HT-29 (cell line): Measurements from ENCODE around the gene DAGLA. TPM values are rescaled to one million over a fixed set of nuclear protein-coding genes. Genes with fewer than 3 reads are reported as not detected.
"Not testable (repeated sequence)": the region's sequence is repeated elsewhere in the genome, so short reads cannot be mapped to it uniquely, and the experiment has no call there.

Source experiments
- DNase-seq: peaks from one replicate; pipeline ENCODE4 v3.0.0-alpha.2; 2015; ENCODE audit warnings: low spot score
- total RNA-seq: library from RNA; depleted of rRNA; stranded (reverse); fragments of >200 nt; shearing (Covaris generic); gene quantifications from 2 replicates; pipeline ENCODE4 v1.2.3, GENCODE V29; 2014; rRNA removed

DAGLA gene, protein sequence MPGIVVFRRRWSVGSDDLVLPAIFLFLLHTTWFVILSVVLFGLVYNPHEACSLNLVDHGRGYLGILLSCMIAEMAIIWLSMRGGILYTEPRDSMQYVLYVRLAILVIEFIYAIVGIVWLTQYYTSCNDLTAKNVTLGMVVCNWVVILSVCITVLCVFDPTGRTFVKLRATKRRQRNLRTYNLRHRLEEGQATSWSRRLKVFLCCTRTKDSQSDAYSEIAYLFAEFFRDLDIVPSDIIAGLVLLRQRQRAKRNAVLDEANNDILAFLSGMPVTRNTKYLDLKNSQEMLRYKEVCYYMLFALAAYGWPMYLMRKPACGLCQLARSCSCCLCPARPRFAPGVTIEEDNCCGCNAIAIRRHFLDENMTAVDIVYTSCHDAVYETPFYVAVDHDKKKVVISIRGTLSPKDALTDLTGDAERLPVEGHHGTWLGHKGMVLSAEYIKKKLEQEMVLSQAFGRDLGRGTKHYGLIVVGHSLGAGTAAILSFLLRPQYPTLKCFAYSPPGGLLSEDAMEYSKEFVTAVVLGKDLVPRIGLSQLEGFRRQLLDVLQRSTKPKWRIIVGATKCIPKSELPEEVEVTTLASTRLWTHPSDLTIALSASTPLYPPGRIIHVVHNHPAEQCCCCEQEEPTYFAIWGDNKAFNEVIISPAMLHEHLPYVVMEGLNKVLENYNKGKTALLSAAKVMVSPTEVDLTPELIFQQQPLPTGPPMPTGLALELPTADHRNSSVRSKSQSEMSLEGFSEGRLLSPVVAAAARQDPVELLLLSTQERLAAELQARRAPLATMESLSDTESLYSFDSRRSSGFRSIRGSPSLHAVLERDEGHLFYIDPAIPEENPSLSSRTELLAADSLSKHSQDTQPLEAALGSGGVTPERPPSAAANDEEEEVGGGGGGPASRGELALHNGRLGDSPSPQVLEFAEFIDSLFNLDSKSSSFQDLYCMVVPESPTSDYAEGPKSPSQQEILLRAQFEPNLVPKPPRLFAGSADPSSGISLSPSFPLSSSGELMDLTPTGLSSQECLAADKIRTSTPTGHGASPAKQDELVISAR
- total RNA-seq = 9.2 and 9.7 TPM in 2 replicates

DNA sequence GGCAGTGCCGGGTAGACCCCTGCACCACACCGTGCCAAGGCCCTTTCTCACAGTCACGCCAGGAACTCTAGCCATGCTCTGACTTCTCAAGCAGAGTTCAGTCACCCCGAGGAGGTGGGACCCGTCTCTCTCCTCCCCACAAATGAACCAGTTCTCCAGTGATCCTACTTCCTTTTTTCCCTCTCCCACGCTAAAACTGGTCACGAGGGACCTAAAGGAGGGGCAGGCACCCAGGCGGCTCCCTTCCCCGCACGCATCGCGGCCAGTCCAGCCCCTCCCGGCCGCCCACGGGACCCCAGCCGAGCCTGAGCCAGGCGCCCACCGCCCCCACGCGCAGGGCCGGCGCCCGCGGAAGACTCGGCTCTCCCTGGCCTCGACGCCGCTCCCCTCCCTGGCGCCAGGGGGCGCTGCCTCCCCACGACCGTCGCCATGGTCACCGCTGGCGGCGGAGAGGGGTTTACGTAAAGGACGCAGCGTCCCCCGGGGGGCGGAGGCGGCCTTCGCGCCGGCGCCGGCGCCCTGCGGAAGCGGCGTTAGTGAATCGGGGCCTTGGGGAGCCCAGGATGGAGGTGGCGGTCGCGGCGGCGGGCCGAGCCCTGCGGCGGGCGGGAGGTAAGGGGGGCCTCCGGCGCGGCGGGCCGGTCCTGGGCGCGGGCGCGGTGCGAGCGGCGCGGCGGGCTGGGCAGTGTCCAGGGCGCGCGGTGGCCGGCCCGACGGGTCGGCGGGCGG is at the start of gene DAGLA:
DAGLA (plus strand) TSS at position 499 of the 729 bp plus-strand sequence. CDS start 39,765 bp downstream, outside the sequence.
- DNase-seq = peak; percentile 80

DNA sequence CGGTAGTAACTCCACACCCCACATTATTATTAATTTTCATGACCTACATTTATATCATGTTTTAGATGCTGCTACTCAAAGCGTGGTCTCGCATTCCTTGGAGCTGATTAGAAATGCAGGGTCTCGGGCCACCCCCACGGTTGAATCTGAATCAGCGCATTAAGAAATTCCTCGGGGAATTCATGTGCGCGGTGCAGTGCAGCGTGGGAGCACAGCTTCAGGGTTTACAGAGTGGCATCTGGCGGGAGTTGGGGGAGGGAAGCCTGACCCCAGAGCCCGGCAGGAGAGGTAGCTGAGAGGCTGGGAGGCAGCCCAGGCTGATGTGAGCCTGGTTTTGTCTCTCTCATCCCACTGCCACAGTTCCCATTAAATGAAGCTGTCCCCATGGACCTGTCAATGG is 48.1 kb upstream of the DAGLA start:
- DNase-seq = no peak

DNA sequence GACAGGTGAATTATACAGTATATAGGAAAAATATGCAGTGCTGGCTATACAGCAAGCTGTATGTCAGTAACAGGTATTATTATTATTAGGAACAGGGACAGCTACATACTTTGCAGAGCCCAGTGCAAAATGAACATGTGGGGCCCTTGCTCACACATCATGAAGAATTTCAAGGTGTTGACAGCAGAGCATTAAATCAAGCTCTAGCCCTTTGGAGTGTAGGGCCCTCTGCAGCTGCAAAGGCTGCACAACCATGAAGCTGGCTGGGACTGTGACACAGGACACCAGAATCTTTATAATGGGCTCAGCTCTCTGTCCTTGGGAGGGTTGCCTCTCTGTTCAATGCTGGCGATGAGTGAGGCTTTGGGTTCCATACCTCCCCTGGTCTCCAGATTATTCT is 44.9 kb upstream of the DAGLA start:
- DNase-seq = no peak

DNA sequence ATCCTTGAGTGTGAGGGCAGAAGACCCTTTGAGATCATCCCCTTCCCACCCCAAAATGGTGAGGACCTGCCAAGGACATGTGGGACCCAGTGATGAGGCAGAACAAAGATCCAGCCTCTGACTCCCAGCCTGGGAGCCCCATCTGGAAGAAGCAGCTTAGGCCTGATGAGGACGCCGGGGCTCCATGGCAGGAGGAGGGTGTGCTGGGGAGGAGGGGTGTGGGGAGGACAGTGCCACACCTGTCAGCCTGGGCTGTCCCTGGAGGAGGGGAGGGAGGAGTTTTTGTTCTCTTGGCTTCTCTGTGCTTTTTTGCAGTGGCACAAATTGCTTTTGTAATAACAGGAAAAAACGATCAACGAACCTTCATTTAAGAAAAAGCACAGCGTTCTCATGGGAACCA is 44.4 kb upstream of the DAGLA start:
- no peak for DNase-seq

DNA sequence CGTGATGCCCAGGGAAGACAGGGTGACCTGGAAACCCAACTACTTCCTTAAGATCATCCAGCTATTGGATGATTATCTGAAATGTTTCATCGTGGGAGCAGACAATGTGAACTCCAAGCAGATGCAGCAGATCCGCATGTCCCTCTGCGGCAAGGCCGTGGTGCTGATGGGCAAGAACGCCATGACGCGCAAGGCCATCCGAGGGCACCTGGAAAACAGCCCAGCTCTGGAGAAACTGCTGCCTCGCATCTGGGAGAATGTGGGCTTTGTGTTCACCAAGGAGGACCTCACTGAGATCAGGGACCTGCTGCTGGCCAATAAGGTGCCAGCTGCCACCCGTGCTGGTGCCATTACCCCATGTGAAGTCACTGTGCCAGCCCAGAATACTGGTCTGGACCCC is 43.5 kb upstream of the DAGLA start:
- DNase-seq = no peak

DNA sequence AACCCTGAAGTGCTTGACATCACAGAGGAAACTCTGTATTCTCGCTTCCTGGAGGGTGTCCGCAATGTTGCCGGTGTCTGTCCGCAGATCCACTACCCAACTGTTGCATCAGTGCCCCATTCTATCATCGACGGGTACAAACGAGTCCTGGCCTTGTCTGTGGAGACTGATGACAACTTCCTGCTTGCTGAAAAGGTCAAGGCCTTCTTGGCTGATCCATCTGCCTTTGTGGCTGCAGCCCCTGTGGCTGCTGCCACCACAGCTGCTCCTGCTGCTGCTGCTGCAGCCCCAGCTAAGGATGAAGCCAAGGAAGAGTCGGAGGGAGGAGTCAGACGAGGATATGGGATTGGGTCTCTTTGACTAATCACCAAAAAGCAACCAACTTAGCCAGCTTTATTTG is 42.9 kb upstream of the DAGLA start:
- no peak for DNase-seq

DNA sequence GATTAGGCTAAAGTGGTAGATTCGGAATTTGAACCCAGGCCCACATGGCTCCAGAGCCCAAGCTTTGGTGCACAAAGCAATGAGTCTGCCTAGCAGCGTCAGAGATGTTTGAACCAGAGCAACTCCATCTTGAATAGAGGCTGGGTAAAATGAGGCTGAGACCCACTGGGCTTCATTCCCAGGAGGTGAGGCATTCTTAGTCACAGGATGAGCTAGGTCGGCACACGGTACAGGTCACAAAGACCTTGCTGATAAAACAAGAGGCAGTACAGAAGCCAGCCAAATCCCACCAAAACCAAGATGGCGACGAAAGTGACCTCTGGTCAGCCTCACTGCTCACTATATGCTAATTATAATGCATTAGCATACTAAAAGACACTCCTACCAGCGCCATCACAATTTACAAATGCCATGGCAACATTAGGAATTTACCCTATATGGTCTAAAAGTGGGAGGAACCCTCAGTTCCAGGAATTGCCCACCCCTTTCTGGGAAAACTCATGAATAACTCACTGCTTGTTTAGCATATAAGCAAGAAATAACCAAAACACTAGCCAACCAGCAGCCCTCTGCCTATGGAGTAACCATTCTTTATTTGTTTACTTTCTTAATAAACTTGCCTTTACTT is 40.3 kb upstream of the DAGLA start:
- no peak for DNase-seq

DNA sequence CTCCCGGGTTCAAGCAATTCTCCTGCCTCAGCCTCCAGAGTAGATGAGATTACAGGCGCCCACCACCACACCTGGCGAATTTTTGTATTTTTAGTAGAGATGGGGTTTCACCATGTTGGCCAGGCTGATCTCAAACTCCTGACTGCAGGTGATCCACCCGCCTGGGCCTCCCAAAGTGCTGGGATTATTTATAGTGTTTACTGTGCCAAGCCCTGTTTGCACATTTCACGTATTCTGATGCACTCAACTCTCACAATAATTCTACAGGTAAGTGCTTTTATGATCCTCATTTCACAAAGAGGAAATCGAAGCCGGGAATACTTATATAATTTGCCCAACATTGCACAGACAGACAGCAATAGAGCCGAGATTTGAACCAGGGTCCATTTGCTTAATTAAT is 38.0 kb upstream of the DAGLA start:
- DNase-seq = no peak

DNA sequence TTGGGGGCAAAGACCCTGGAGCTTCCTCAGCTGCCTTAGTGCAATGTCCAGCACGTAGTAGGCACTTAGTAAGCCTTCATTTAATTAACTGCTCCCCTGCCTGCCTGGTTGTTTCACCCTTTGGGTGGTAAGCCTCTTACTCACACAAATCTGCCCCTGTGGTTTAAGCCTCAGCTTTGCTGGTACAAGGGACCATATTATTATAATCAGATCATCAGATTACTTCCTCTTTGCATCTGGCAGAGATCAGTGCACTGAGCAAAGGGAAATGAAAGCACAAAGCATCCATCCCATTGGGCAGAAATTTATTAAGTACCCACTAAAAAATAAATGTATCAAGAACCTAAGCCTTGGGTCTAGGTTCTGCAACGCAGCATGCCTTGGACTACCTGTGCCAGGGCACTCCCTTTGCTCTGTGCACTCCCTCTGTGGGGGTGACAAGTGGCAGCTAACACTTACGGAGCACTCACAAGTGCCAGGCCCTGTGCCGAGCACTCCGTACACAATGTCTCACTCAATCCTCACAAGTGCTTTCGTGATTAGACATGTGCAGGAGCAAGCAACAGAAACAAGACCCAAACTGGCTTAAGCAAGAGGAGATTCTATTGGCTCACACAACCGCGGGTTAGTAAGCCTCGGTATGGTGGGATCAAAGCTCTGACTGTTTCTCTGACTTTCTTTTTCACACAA is 34.9 kb upstream of the DAGLA start:
- no peak for DNase-seq

DNA sequence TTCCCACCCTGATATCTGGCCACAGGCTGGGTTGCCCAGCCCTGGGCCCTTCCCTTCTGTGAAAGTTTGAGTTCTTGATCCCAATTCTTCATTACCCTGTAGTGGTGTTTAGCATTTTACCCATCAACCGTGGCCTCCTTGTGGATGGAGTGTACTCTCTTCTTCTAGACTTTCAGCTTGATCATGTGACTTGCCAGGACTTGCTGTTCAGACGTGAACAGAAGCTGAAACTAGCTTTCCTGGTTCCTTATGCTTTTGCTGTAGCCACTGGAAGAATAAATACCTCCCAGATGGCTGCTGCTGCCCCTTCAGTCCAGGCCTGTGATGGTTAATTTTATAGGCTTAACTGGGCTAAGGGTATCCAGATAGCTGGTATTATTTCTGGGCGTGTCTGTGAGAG is 32.7 kb upstream of the DAGLA start:
- no peak for DNase-seq

DNA sequence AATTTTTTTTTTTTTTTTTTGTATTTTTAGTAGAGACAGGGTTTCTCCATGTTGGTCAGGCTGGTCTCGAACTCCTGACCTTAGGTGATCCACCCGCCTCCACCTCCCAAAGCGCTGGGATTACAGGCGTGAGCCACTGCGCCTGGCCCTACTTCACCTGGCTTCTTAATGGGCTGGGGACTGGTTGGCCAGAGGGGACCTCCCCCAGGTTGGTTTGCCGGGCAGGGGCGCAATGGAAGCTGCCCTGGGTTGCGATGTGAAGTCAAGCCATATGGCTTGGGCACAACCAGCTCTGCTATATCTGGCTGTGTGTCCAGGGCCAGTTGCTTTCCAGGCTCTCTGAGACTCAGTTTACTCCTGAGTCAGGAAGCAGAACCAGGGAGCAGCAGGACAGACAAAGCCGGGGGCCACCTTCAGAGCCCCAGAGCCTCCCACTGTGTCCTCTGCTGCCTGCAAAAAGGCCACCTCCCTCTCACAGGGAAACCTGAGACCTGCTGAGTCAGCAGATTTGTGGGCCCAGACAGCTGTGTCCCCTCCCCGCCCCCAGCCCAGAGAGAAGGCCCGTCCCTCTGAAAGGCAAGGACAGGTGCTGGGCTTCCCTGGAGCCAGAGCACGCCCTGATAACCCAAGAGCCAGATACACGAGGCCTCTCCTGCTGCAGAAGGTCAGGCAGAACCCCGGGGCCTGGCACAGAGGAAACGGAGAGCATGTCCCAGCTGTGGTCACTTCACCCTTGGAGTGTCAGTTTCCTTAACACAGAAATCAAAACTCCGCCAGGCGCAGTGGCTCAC is 29.2 kb upstream of the DAGLA start:
- no peak for DNase-seq

DNA sequence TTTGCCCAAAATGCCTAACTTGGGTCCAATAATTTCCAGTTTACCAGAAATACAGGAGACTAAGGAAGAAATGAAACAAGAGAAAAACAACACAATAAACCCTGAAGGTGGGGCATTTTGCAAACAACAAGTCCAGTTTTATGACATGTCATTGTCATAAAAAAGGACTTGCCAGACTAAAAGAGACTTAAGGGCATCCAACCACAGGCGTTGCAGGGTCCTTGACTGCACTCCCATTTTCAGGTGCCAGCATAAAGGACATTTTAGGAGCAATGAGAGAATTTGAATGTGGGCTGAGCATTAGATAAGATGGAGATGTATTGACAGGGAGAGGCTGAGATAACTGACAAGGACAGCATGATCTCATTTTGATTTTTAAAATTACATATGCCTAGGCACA is 28.1 kb upstream of the DAGLA start:
- no peak for DNase-seq

DNA sequence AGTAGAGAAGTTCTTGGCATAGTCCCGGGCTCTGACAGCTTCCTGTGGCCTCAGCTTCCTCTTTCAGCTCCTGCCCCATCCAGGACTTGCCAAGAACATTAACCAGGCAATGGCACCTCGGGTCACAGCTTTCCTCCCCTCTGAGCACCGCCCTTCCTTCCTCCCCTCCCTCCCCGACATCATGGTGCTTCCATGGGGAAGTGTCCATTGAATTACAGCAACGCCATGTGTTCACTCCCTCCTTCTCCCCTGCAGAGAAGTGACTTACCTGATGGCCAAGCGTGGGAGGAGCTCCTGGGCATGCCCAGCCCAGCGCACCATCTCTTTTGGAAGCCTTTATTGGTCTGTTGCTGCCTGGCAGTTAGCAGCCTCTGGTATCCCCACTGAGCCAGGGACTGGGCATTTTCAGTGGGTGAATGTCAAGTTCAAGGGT is 25.8 kb upstream of the DAGLA start:
- no peak for DNase-seq

DNA sequence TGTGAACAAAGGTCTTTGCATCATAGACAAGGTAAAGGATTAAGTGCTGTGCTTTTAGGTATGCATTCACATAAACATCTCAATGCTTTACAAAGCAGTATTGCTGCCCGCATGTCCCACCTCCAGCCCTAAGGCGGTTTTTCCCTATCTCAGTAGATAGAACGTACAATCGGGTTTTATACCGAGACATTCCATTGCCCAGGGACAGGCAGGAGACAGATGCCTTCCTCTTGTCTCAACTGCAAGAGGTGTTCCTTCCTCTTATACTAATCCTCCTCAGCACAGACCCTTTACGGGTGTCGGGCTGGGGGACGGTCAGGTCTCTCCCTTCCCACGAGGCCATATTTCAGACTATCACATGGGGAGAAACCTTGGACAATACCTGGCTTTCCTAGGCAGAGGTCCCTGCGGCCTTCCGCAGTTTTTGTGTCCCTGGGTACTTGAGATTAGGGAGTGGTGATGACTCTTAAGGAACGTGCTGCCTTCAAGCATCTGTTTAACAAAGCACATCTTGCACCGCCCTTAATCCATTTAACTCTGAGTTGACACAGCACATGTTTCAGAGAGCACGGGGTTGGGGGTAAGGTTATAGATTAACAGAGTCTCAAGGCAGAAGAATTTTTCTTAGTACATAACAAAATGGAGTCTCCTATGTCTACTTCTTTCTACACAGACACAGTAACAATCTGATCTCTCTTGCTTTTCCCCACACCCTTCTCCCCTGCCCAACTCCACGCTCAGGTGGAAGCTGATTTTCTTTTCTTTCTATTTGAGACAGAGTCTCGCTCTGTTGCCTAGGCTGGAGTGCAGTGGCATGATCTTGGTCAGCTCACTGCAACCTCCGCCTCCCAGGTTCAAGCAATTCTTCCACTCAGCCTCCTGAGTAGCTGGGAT is 24.7 kb upstream of the DAGLA start:
- DNase-seq = not testable (repeated sequence)

DNA sequence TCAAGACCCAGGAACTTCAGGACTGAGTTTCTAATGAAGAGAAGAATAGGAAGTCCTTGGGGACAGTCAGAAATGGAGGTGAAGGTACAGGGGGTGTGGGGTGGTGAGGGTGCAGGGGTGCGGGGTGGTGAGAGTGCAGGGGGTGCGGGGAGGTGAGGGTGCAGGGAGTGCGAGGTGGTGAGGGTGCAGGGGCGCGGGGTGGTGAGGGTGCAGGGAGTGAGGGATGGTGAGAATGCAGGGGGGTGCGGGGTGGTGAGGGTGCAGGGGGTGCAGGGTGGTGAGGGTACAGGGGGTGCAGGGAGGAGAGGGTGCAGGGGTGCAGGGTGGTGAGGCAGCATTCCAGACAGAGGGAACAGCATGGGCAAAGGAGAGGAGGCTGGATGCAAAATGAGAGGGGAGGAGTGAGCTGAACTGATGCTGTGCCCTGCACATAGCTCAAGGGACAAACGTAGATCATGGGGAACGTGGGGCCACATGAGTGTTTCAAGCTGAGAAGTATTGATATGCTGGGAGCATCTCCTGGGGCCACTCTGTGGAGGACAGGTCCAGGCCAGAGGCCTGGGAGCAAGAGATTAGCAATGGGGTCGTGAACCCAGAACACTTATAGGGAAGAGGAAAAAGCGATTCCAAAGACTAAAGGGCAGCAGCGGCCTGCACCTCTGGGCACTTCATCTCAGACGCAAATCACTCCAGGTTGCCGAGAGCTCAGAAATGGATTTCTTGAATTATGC is 23.7 kb upstream of the DAGLA start:
- no peak for DNase-seq

DNA sequence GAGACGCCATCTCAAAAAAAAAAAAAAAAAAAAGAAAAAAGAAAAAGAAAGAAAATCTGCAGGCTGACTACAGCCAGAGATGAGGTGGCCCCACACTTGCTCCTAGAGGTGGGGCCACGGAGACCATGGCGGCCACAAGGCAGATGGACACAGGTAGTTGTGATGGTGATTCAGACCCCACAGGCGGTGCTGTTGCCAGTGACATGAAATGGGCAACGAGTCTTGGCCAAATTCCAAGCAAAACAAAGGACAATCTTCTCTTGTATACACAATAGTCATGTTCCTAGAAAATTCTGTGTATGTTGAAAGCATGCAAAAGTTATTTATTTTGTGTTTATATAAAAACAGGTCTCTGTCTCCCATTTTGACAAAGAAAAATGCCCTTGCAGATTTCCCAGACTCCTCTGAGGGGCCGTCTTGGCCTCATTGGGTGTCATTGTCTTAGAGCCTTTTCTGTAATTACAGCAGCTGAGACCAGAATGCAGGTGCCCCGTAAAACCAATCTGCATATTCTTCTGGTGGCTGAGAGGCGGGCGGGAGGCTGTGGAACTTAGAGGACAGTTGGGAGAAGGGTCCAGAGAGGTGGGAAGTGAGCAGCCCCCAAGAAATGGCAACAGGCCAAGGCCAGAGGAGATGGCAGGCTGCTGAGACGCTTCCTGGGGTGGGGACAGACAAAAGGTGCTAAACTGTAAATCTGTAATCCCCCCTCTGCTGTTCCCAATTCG is 22.5 kb upstream of the DAGLA start:
- DNase-seq = peak; percentile 85
